H1 (cell line): ENCODE measurements around the gene SLU7. TPM values are rescaled to one million over a fixed set of nuclear protein-coding genes. Genes with fewer than 3 reads are reported as not detected.

Experiments
- CTCF ChIA-PET: fragments of 300-600 bp; sonication (Branson Sonifier 250); formaldehyde crosslinking; loops from one replicate; lab custom pipeline; 2021; ENCODE audit not compliant: partially characterized antibody; lab: Charles Lee
- POLR2A ChIA-PET: fragments of 300-600 bp; sonication (Branson Sonifier 250); formaldehyde crosslinking; loops from one replicate; lab custom pipeline; 2021; ENCODE audit warnings: inconsistent platforms; ENCODE audit not compliant: partially characterized antibody; lab: Charles Lee
- DNase-seq, 2 experiments: peaks; one replicate each; pipeline versions ENCODE4 v3.0.0 to v3.0.0-alpha.2; 2010 to 2022; ENCODE audit warnings: low spot score in 2 of 2, low read depth in 1 of 2, mixed read lengths in 1 of 2
- FAIRE-seq: peaks from 2 replicates; lab custom pipeline; 2011; peaks lifted over from hg19 to GRCh38; lab: Jason Lieb, UNC
- H2AFZ ChIP-seq: 2 replicates; pipeline ENCODE4 v1.8.1; 2012; ENCODE audit warnings: low read length, inconsistent platforms
- H2AK5ac ChIP-seq: 2 replicates; pipeline ENCODE4 v1.6.1; 2013; ENCODE audit warnings: low read depth, low read length
- H2BK120ac ChIP-seq: replicated peaks from 2 replicates; pipeline ENCODE3; 2013; ENCODE audit warnings: low read depth, low read length, inconsistent platforms
- H2BK12ac ChIP-seq: 2 replicates; pipeline ENCODE4 v1.6.1; 2013; ENCODE audit warnings: low read depth, low read length
- H2BK15ac ChIP-seq: 2 replicates; pipeline ENCODE4 v1.6.1; 2013; ENCODE audit warnings: low read length
- H2BK20ac ChIP-seq: 2 replicates; pipeline ENCODE4 v1.6.1; 2013; ENCODE audit warnings: low read length
- H2BK5ac ChIP-seq: 2 replicates; pipeline ENCODE4 v1.6.1; 2013; ENCODE audit warnings: low read depth, low read length
- H3K14ac ChIP-seq: 2 replicates; pipeline ENCODE4 v1.6.1; 2013; ENCODE audit warnings: inconsistent platforms; ENCODE audit not compliant: insufficient read length
- H3K18ac ChIP-seq: 2 replicates; pipeline ENCODE4 v1.6.1; 2013; ENCODE audit warnings: low read length; ENCODE audit errors: extremely low read depth
- H3K23ac ChIP-seq: 2 replicates; pipeline ENCODE4 v1.6.1; 2013; ENCODE audit warnings: inconsistent platforms; ENCODE audit not compliant: insufficient read length
- H3K23me2 ChIP-seq: 2 replicates; pipeline ENCODE4 v1.6.1; 2013; ENCODE audit warnings: low read depth, low read length
- H3K27ac ChIP-seq: 2 replicates; pipeline ENCODE4 v1.6.1; 2011; ENCODE audit warnings: low read depth, low read length, inconsistent platforms
- H3K27me3 ChIP-seq, 4 experiments: replicated peaks in 1 of 4; 1 replicate in 1 of 4; 2 replicates in 3 of 4; pipeline versions ENCODE4 v1.6.1 to v1.8.1; 2011 to 2013; ENCODE audit warnings: low read length in 3 of 4, mild to moderate bottlenecking in 3 of 4, inconsistent platforms in 2 of 4, mixed read lengths in 2 of 4, moderate library complexity in 1 of 4; ENCODE audit not compliant: control insufficient read depth in 3 of 4, insufficient read depth in 3 of 4; ENCODE audit errors: extremely low read depth in 1 of 4
- H3K36me3 ChIP-seq, 4 experiments: 2 replicates each; pipeline versions ENCODE4 v1.6.1 to v1.8.1; 2011 to 2013; ENCODE audit warnings: mild to moderate bottlenecking in 4 of 4, low read length in 3 of 4, moderate library complexity in 2 of 4, control low read depth in 1 of 4, inconsistent platforms in 1 of 4; ENCODE audit not compliant: insufficient read depth in 4 of 4, control insufficient read depth in 2 of 4
- H3K4ac ChIP-seq: replicated peaks from 2 replicates; pipeline ENCODE3; 2013; ENCODE audit warnings: low read length, low read depth, mixed read lengths, inconsistent platforms; ENCODE audit not compliant: insufficient read length
- H3K4me1 ChIP-seq, 4 experiments: replicated peaks in 1 of 4; 1 replicate in 1 of 4; 2 replicates in 3 of 4; pipeline versions ENCODE4 v1.6.1 to v1.8.1; 2011 to 2013; ENCODE audit warnings: low read length in 3 of 4, inconsistent platforms in 2 of 4, mixed read lengths in 1 of 4; ENCODE audit not compliant: insufficient read depth in 4 of 4, control insufficient read depth in 3 of 4
- H3K4me2 ChIP-seq, 2 experiments: 2 replicates each; pipeline versions ENCODE4 v1.6.1 to v1.8.1; 2011 to 2013; ENCODE audit warnings: low read depth in 2 of 2, low read length in 2 of 2, control low read depth in 1 of 2, inconsistent platforms in 1 of 2, mild to moderate bottlenecking in 1 of 2; ENCODE audit not compliant: insufficient read depth in 1 of 2
- H3K4me3 ChIP-seq, 4 experiments: fragments of 200-600, 300-600 bp in 1 of 4; sonication (generic), shearing (Covaris generic), sonication (Bioruptor Twin) in 1 of 4; 2 replicates each; pipeline versions ENCODE4 v1.5.1 to v1.8.1; 2011 to 2016; ENCODE audit warnings: low read length in 4 of 4, low read depth in 3 of 4, control low read depth in 2 of 4, inconsistent platforms in 2 of 4, mild to moderate bottlenecking in 2 of 4, mixed read lengths in 1 of 4, moderate library complexity in 1 of 4; ENCODE audit not compliant: insufficient read depth in 2 of 4; ENCODE audit errors: extremely low read depth in 1 of 4
- H3K56ac ChIP-seq: replicated peaks from 2 replicates; pipeline ENCODE3; 2013; ENCODE audit warnings: low read depth, mild to moderate bottlenecking, mixed read lengths, low read length, inconsistent platforms; ENCODE audit not compliant: insufficient read length
- H3K79me1 ChIP-seq: 2 replicates; pipeline ENCODE4 v1.6.1; 2013; ENCODE audit warnings: low read depth, low read length, control low read depth
- H3K79me2 ChIP-seq, 2 experiments: 2 replicates each; pipeline versions ENCODE4 v1.6.1 to v1.8.1; 2012 to 2013; ENCODE audit warnings: low read length in 2 of 2, mild to moderate bottlenecking in 2 of 2, inconsistent platforms in 1 of 2; ENCODE audit not compliant: insufficient read depth in 2 of 2, control insufficient read depth in 1 of 2
- H3K9ac ChIP-seq, 4 experiments: replicated peaks in 1 of 4; 1 replicate in 1 of 4; 2 replicates in 3 of 4; pipeline versions ENCODE4 v1.6.1 to v1.8.1; 2011 to 2013; ENCODE audit warnings: low read depth in 3 of 4, low read length in 3 of 4, control low read depth in 2 of 4, mild to moderate bottlenecking in 2 of 4, moderate library complexity in 2 of 4, inconsistent platforms in 1 of 4; ENCODE audit errors: extremely low read depth in 1 of 4
- H3K9me3 ChIP-seq, 2 experiments: 2 replicates each; pipeline versions ENCODE4 v1.6.1 to v1.8.1; 2012 to 2013; ENCODE audit warnings: mild to moderate bottlenecking in 2 of 2, moderate library complexity in 2 of 2, control low read depth in 1 of 2, inconsistent platforms in 1 of 2, low read depth in 1 of 2, low read length in 1 of 2, mixed read lengths in 1 of 2; ENCODE audit not compliant: insufficient read depth in 2 of 2
- H4K20me1 ChIP-seq, 2 experiments: replicated peaks in 1 of 2; 2 replicates each; pipeline versions ENCODE3 to v1.8.1; 2011 to 2013; ENCODE audit warnings: inconsistent platforms in 2 of 2, low read length in 2 of 2, mild to moderate bottlenecking in 1 of 2; ENCODE audit not compliant: insufficient read depth in 2 of 2, control insufficient read depth in 1 of 2
- H4K5ac ChIP-seq: 2 replicates; pipeline ENCODE4 v1.6.1; 2013; ENCODE audit warnings: low read length, low read depth, mixed read lengths, inconsistent platforms; ENCODE audit not compliant: insufficient read length
- H4K8ac ChIP-seq: 2 replicates; pipeline ENCODE4 v1.8.0; 2013; ENCODE audit warnings: mild to moderate bottlenecking, moderate library complexity, low read length, inconsistent platforms; ENCODE audit not compliant: insufficient read depth; ENCODE audit errors: extremely low read depth
- H4K91ac ChIP-seq: replicated peaks from 2 replicates; pipeline ENCODE3; 2013; ENCODE audit warnings: low read length, mixed read lengths, inconsistent platforms; ENCODE audit not compliant: insufficient read length
- CBX8 ChIP-seq: fragments of 300-800, 300-1000 bp; sonication (generic); IDR thresholded peaks from 2 replicates; pipeline ENCODE4 v1.7.1; 2016; ENCODE audit warnings: low read depth, low read length, borderline replicate concordance
- E2F6 ChIP-seq: IDR thresholded peaks from 2 replicates; pipeline ENCODE4 v1.6.1; 2012; ENCODE audit warnings: inconsistent platforms
- GABPA ChIP-seq: IDR thresholded peaks from 2 replicates; pipeline ENCODE4 v1.6.1; 2011; ENCODE audit warnings: mild to moderate bottlenecking, low read length, moderate library complexity, borderline replicate concordance; ENCODE audit not compliant: insufficient read depth
- JUN ChIP-seq: IDR thresholded peaks from 2 replicates; pipeline ENCODE4 v1.6.1; 2011; ENCODE audit warnings: low read depth, mild to moderate bottlenecking, improper control_type of control experiment, low read length
- KDM4A ChIP-seq: IDR thresholded peaks from one replicate; pipeline ENCODE4 v1.7.1; 2012; ENCODE audit warnings: low read depth, mild to moderate bottlenecking, moderate library complexity, low read length, inconsistent platforms; ENCODE audit not compliant: severe bottlenecking
- KDM5A ChIP-seq: fragments of 200-600 bp; IDR thresholded peaks from 2 replicates; pipeline ENCODE4 v1.7.1; 2012; ENCODE audit warnings: mild to moderate bottlenecking, low read length, inconsistent platforms, mixed read lengths
- MAFK ChIP-seq: IDR thresholded peaks from 2 replicates; pipeline ENCODE4 v1.6.1; 2012; ENCODE audit warnings: low read depth, mild to moderate bottlenecking, improper control_type of control experiment, low read length
- MAX ChIP-seq: IDR thresholded peaks from 2 replicates; pipeline ENCODE4 v1.6.1; 2012; ENCODE audit warnings: inconsistent platforms
- NRF1 ChIP-seq: IDR thresholded peaks from 2 replicates; pipeline ENCODE4 v1.6.1; 2011; ENCODE audit warnings: mild to moderate bottlenecking, low read depth, low read length, improper control_type of control experiment
- RFX5 ChIP-seq: IDR thresholded peaks from 2 replicates; pipeline ENCODE4 v1.6.1; 2011; ENCODE audit warnings: low read depth, low read length, improper control_type of control experiment, borderline replicate concordance
- SIX5 ChIP-seq: IDR thresholded peaks from 2 replicates; pipeline ENCODE4 v1.6.1; 2011; ENCODE audit warnings: mild to moderate bottlenecking, low read depth, low read length
- WGBS, 2 experiments: shearing (Covaris generic) in 1 of 2; methylation state at CpG; one replicate each; pipeline versions ENCODE4 v1.1.6 to v1.1.7; 2013 to 2015; ENCODE audit warnings: low lambda C conversion rate in 2 of 2, mixed read lengths in 2 of 2, inconsistent platforms in 1 of 2, low coverage in 1 of 2, missing lambda C conversion rate in 1 of 2; ENCODE audit not compliant: insufficient replicate concordance in 2 of 2, insufficient coverage in 1 of 2, insufficient read length in 1 of 2; ENCODE audit errors: extremely low coverage in 1 of 2, missing lambda C conversion rate in 1 of 2; 5-methylcytosine and 5-hydroxymethylcytosine counted together
- polyA plus RNA-seq, 7 experiments: library from polyadenylated mRNA; depleted of rRNA in 3 of 7; stranded (reverse) in 5 of 7; unstranded in 2 of 7; fragments of >200 nt in 5 of 7; fragments of 200-250 nt in 2 of 7; gene quantifications; 1 replicate in 5 of 7; 2 replicates in 1 of 7; 4 replicates in 1 of 7; pipeline versions ENCODE4 v1.2.1 to v1.2.3, GENCODE V29; 2011 to 2013; ENCODE audit warnings: missing spikeins in 2 of 7, mixed read lengths in 2 of 7
- total RNA-seq: library from RNA; stranded (reverse); fragmentation: NEBNext Ultra II Directional; extraction: Animal tissue kit (Norgen Biotek cat#: 25700); gene quantifications from 2 replicates; pipeline ENCODE4 v1.2.1, GENCODE V29; 2021

The SLU7 gene
- total and polyA plus RNA-seq, 2 of the 8 experiments (the other 6 are each of a cell fraction or from before 2014, with no cell fraction given) = 6.0 to 34.1 TPM

- no peaks in the 10 kb centered on the region for H3K79me1 ChIP-seq
- no peak for TF ChIP-seq CBX8
- TF ChIP-seq E2F6 = no peak
- TF ChIP-seq JUN = no peak
- TF ChIP-seq RFX5 = no peak
- TF ChIP-seq SIX5 = no peak
- TF ChIP-seq KDM4A = no peak
- TF ChIP-seq GABPA = no peak
- no peak for TF ChIP-seq NRF1
- no peak for TF ChIP-seq MAX
- TF ChIP-seq KDM5A = no peak
- TF ChIP-seq MAFK = no peak
- TF ChIP-seq, all 59 proteins: peak for 0
- Histone ChIP-seq H2BK20ac (no peak overlapping the region), H4K5ac (no peak overlapping the region), H3K9me3 (no peaks in the 10 kb centered on the region), H3K36me3 (no peaks in the 10 kb centered on the region), H2BK12ac (no peak overlapping the region), H2BK15ac (no peak overlapping the region), H3K9ac (no peak overlapping the region), H3K79me2 (no peaks in the 10 kb centered on the region), H3K4me1 (no peaks in the 10 kb centered on the region), H2AK5ac (no peak overlapping the region), H3K18ac (no peak overlapping the region), H2BK5ac (no peak overlapping the region), H3K27ac (no peak overlapping the region), H3K23ac (no peak overlapping the region), H3K14ac (no peak overlapping the region), H2AFZ (no peak overlapping the region), H4K8ac (no peak overlapping the region), H3K4me3 (no peak overlapping the region), H3K27me3 (peaks cover 0 to 1% (median 0%) of the 10 kb centered on the region in 4 experiments; a peak in 1 of 7 replicates), H3K56ac (no peak overlapping the region), H3K23me2 (no peaks in the 10 kb centered on the region), H3K4ac (no peak overlapping the region), H4K91ac (no peak overlapping the region), H4K20me1 (no peaks in the 10 kb centered on the region), H3K4me2 (no peak overlapping the region), H2BK120ac (no peak overlapping the region)
- FAIRE-seq (no peak), DNase-seq (no peak)
- WGBS, 2 experiments = 83% methylated on average over 3 of the region's 3 CpGs; no CpG with 5 or more reads in 1 of the 2 experiments
- ChIA-PET CTCF (interaction anchor here (2.0 kb wide), 1 partner anchor 11 kb away, joined by 6 read pairs; no protein-coding TSS in a partner anchor), POLR2A (no interaction called here)
Observed at GRCh38 chr5:160382346-160382745, 36.5 kb downstream of the SLU7 start.
